ENCODE measurements around the gene HOXC6.
"Not testable (repeated sequence)": the region's sequence is repeated elsewhere in the genome, so short reads cannot be mapped to it uniquely, and the experiment has no call there.

HOXC6 gene

GRCh38 chr12:54060174-54060974 lies 32.1 kb downstream of the HOXC6 start:
- peaks cover 13% of the 10 kb centered on the region for H3K27me3 ChIP-seq (ENCODE audit: low read depth, low read length)
- H3K27ac ChIP-seq (ENCODE audit: low read length): no peak overlapping the region
- peaks cover 0 to 15% of the 10 kb centered on the region in 2 donors for H3K4me1 ChIP-seq (ENCODE audit: control insufficient read depth in 1 of 2, insufficient read depth in 2 of 2, low read length in 2 of 2)
- no peaks in the 10 kb centered on the region for H3K9me3 ChIP-seq (ENCODE audit: control insufficient read depth in 1 of 2, low read length in 2 of 2)
- H3K4me3 ChIP-seq (ENCODE audit: low read depth in 1 of 2, low read length in 2 of 2): no peak overlapping the region
- H3K36me3 ChIP-seq (ENCODE audit: control insufficient read depth in 1 of 2, insufficient read depth in 2 of 2, low read length in 2 of 2): no peaks in the 10 kb centered on the region

DNA sequence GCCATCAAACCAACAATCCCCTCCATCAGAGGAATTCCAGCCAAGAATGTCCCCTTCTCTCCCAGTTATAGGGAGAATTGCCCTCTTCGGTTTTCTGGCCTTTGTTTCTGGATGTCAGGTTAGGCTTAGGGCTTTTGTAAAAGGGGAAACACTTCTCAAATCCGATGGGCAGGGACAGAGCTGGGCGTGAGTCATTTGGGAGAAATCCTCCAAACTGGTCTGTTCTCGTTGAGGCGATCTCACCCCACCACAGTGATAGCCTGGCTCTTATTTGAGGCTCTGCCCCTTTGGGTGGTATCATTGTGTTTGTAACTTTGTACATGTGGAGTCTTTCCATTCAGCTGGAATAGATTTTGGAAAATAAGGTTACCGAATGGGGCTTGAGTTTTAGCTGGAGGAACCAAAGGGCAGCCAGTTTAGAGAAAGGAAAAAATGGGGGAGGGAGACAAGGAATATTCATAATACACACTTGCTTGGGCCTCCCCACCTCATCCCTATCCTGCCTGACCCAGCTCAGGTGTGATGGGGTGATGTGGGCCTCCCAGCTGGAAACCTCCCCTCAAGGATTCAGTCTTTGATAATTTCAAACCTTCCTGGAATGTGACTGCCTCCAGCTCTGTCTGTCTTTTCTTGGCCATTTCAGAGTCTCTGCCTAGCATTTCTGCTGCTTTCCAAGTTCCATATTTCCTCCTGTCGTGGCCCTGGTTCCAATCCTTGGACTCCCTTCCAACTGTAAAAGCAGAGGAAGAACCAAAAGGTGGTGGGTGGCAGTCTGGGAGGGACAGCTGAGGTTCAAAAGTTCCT lies 32.9 kb downstream of the HOXC6 start:
- H3K4me3 ChIP-seq (ENCODE audit: low read depth in 1 of 2, low read length in 2 of 2): no peak overlapping the region
- peaks cover 0 to 7% of the 10 kb centered on the region in 2 donors for H3K4me1 ChIP-seq (ENCODE audit: control insufficient read depth in 1 of 2, insufficient read depth in 2 of 2, low read length in 2 of 2)
- H3K36me3 ChIP-seq (ENCODE audit: control insufficient read depth in 1 of 2, insufficient read depth in 2 of 2, low read length in 2 of 2): no peaks in the 10 kb centered on the region
- H3K27ac ChIP-seq (ENCODE audit: low read length): no peak overlapping the region
- H3K9me3 ChIP-seq (ENCODE audit: control insufficient read depth in 1 of 2, low read length in 2 of 2): no peaks in the 10 kb centered on the region
- H3K27me3 ChIP-seq (ENCODE audit: low read depth, low read length): peaks cover 13% of the 10 kb centered on the region

- Histone ChIP-seq H3K27ac (ENCODE audit: low read length) (no peak overlapping the region), H3K36me3 (ENCODE audit: control insufficient read depth in 1 of 2, insufficient read depth in 2 of 2, low read length in 2 of 2) (no peaks in the 10 kb centered on the region), H3K4me1 (ENCODE audit: control insufficient read depth in 1 of 2, insufficient read depth in 2 of 2, low read length in 2 of 2) (peaks cover 0 to 6% of the 10 kb centered on the region in 2 donors), H3K27me3 (ENCODE audit: low read depth, low read length) (peaks cover 13% of the 10 kb centered on the region), H3K4me3 (ENCODE audit: low read depth in 1 of 2, low read length in 2 of 2) (no peak overlapping the region), H3K9me3 (ENCODE audit: control insufficient read depth in 1 of 2, low read length in 2 of 2) (no peaks in the 10 kb centered on the region)
Measured at GRCh38 chr12:54065677-54066076, 37.4 kb downstream of the HOXC6 start.

- Histone ChIP-seq H3K9me3 (ENCODE audit: control insufficient read depth in 1 of 2, low read length in 2 of 2) (no peaks in the 10 kb centered on the region), H3K27me3 (ENCODE audit: low read depth, low read length) (peaks cover 13% of the 10 kb centered on the region), H3K27ac (ENCODE audit: low read length) (no peak overlapping the region), H3K36me3 (ENCODE audit: control insufficient read depth in 1 of 2, insufficient read depth in 2 of 2, low read length in 2 of 2) (no peaks in the 10 kb centered on the region), H3K4me1 (ENCODE audit: control insufficient read depth in 1 of 2, insufficient read depth in 2 of 2, low read length in 2 of 2) (peaks cover 0 to 11% of the 10 kb centered on the region in 2 donors), H3K4me3 (ENCODE audit: low read depth in 1 of 2, low read length in 2 of 2) (no peak overlapping the region)
Measured at GRCh38 chr12:54066408-54066807, 38.2 kb downstream of the HOXC6 start.

- no peak overlapping the region for H3K4me3 ChIP-seq (ENCODE audit: low read depth in 1 of 2, low read length in 2 of 2)
- H3K36me3 ChIP-seq (ENCODE audit: control insufficient read depth in 1 of 2, insufficient read depth in 2 of 2, low read length in 2 of 2): no peaks in the 10 kb centered on the region
- H3K27ac ChIP-seq (ENCODE audit: low read length): no peak overlapping the region
- peaks cover 0 to 18% of the 10 kb centered on the region in 2 donors for H3K4me1 ChIP-seq (ENCODE audit: control insufficient read depth in 1 of 2, insufficient read depth in 2 of 2, low read length in 2 of 2)
- H3K27me3 ChIP-seq (ENCODE audit: low read depth, low read length): peaks cover 6% of the 10 kb centered on the region
- no peaks in the 10 kb centered on the region for H3K9me3 ChIP-seq (ENCODE audit: control insufficient read depth in 1 of 2, low read length in 2 of 2)
Measured at GRCh38 chr12:54068418-54069070, 40.3 kb downstream of the HOXC6 start.

GRCh38 chr12:54071942-54072341 lies 43.7 kb downstream of the HOXC6 start:
- H3K4me1 ChIP-seq (ENCODE audit: control insufficient read depth in 1 of 2, insufficient read depth in 2 of 2, low read length in 2 of 2): peaks cover 0 to 27% of the 10 kb centered on the region in 2 donors
- no peaks in the 10 kb centered on the region for H3K36me3 ChIP-seq (ENCODE audit: control insufficient read depth in 1 of 2, insufficient read depth in 2 of 2, low read length in 2 of 2)
- H3K27ac ChIP-seq (ENCODE audit: low read length): no peak overlapping the region
- H3K27me3 ChIP-seq (ENCODE audit: low read depth, low read length): no peaks in the 10 kb centered on the region
- H3K9me3 ChIP-seq (ENCODE audit: control insufficient read depth in 1 of 2, low read length in 2 of 2): no peaks in the 10 kb centered on the region
- H3K4me3 ChIP-seq (ENCODE audit: low read depth in 1 of 2, low read length in 2 of 2): no peak overlapping the region

GRCh38 chr12:54074308-54074707 lies 46.1 kb downstream of the HOXC6 start:
- H3K9me3 ChIP-seq (ENCODE audit: control insufficient read depth in 1 of 2, low read length in 2 of 2): no peaks in the 10 kb centered on the region
- H3K4me1 ChIP-seq (ENCODE audit: control insufficient read depth in 1 of 2, insufficient read depth in 2 of 2, low read length in 2 of 2): peaks cover 0 to 21% of the 10 kb centered on the region in 2 donors
- H3K27me3 ChIP-seq (ENCODE audit: low read depth, low read length): no peaks in the 10 kb centered on the region
- no peak overlapping the region for H3K27ac ChIP-seq (ENCODE audit: low read length)
- no peak overlapping the region for H3K4me3 ChIP-seq (ENCODE audit: low read depth in 1 of 2, low read length in 2 of 2)
- H3K36me3 ChIP-seq (ENCODE audit: control insufficient read depth in 1 of 2, insufficient read depth in 2 of 2, low read length in 2 of 2): no peaks in the 10 kb centered on the region

GRCh38 chr12:54075409-54075808 lies 47.2 kb downstream of the HOXC6 start:
- no peaks in the 10 kb centered on the region for H3K36me3 ChIP-seq (ENCODE audit: control insufficient read depth in 1 of 2, insufficient read depth in 2 of 2, low read length in 2 of 2)
- no peak overlapping the region for H3K4me3 ChIP-seq (ENCODE audit: low read depth in 1 of 2, low read length in 2 of 2)
- no peaks in the 10 kb centered on the region for H3K9me3 ChIP-seq (ENCODE audit: control insufficient read depth in 1 of 2, low read length in 2 of 2)
- H3K27me3 ChIP-seq (ENCODE audit: low read depth, low read length): no peaks in the 10 kb centered on the region
- no peak overlapping the region for H3K27ac ChIP-seq (ENCODE audit: low read length)
- peaks cover 0 to 21% of the 10 kb centered on the region in 2 donors for H3K4me1 ChIP-seq (ENCODE audit: control insufficient read depth in 1 of 2, insufficient read depth in 2 of 2, low read length in 2 of 2)

- Histone ChIP-seq H3K27ac (ENCODE audit: low read length) (no peak overlapping the region), H3K27me3 (ENCODE audit: low read depth, low read length) (no peaks in the 10 kb centered on the region)
Measured at GRCh38 chr12:54075974-54076373, 47.7 kb downstream of the HOXC6 start.

GRCh38 chr12:54077843-54078242 lies 49.6 kb downstream of the HOXC6 start:
- H3K27ac ChIP-seq (ENCODE audit: low read length): peak overlapping the region; percentile 79
- H3K4me1 ChIP-seq (ENCODE audit: control insufficient read depth in 1 of 2, insufficient read depth in 2 of 2, low read length in 2 of 2); H3K27me3 ChIP-seq (ENCODE audit: low read depth, low read length); H3K9me3 ChIP-seq (ENCODE audit: control insufficient read depth in 1 of 2, low read length in 2 of 2); H3K36me3 ChIP-seq (ENCODE audit: control insufficient read depth in 1 of 2, insufficient read depth in 2 of 2, low read length in 2 of 2): not testable (repeated sequence)
- peak overlapping the region; percentile 33 to 41 for H3K4me3 ChIP-seq (ENCODE audit: low read depth in 1 of 2, low read length in 2 of 2)

More at GRCh38 chr12:54075974-54076373, 47.7 kb downstream of the HOXC6 start:
- no peaks in the 10 kb centered on the region for H3K9me3 ChIP-seq (ENCODE audit: control insufficient read depth in 1 of 2, low read length in 2 of 2)
- no peak overlapping the region for H3K4me3 ChIP-seq (ENCODE audit: low read depth in 1 of 2, low read length in 2 of 2)
- peaks cover 0 to 18% of the 10 kb centered on the region in 2 donors for H3K4me1 ChIP-seq (ENCODE audit: control insufficient read depth in 1 of 2, insufficient read depth in 2 of 2, low read length in 2 of 2)
- no peaks in the 10 kb centered on the region for H3K36me3 ChIP-seq (ENCODE audit: control insufficient read depth in 1 of 2, insufficient read depth in 2 of 2, low read length in 2 of 2)

DNA sequence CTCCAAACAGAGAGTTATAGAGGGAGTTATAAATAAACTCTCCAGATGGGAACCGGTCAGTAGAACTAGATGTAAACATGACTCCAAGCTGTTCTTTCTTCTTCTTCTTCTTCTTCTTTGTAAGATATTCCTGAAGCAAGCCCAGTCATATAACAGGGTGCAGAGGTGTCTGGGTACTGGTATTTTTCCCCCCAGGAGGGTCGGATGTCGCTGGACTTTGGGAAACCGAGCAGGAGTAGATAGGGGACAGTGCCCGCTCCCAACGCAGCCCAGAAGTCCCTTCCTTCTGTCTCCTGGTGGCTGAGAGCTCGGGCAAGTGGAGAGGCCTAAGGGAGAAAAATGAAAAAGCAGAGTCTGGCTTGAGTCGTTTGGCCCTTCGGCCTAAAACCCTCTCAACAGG lies 50.9 kb downstream of the HOXC6 start:
- Histone ChIP-seq H3K4me3 (ENCODE audit: low read depth in 1 of 2, low read length in 2 of 2) (peak overlapping the region in 1 of 2 donors; percentile 49), H3K4me1 (ENCODE audit: control insufficient read depth in 1 of 2, insufficient read depth in 2 of 2, low read length in 2 of 2) (peaks cover 0 to 15% of the 10 kb centered on the region in 2 donors), H3K27ac (ENCODE audit: low read length) (peak overlapping the region; percentile 75)
- not testable (repeated sequence) for H3K9me3 ChIP-seq (ENCODE audit: control insufficient read depth in 1 of 2, low read length in 2 of 2); H3K36me3 ChIP-seq (ENCODE audit: control insufficient read depth in 1 of 2, insufficient read depth in 2 of 2, low read length in 2 of 2); H3K27me3 ChIP-seq (ENCODE audit: low read depth, low read length)
